ENCODE results near the gene CARF.

DNA sequence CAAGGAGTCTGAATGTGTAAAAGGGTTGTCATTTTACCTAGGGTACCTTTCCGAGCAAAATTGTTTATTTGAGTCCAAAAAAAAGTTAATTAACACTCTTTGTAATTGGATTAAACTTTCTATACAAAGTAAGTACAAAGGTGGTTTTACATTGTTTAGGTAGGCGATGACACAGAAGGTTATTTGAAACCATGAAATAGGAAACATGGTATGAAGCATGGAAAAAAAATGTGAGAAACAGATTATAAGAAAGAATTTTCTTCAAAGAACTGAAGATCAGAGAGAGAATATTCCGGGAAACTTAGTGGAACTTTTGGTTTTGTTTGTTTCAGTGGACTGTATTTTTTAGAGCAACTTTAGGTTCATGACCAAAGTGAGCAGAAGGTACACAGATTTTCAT is 32.7 kb downstream of the CARF start:
- TF ChIP-seq, protein P1, sequence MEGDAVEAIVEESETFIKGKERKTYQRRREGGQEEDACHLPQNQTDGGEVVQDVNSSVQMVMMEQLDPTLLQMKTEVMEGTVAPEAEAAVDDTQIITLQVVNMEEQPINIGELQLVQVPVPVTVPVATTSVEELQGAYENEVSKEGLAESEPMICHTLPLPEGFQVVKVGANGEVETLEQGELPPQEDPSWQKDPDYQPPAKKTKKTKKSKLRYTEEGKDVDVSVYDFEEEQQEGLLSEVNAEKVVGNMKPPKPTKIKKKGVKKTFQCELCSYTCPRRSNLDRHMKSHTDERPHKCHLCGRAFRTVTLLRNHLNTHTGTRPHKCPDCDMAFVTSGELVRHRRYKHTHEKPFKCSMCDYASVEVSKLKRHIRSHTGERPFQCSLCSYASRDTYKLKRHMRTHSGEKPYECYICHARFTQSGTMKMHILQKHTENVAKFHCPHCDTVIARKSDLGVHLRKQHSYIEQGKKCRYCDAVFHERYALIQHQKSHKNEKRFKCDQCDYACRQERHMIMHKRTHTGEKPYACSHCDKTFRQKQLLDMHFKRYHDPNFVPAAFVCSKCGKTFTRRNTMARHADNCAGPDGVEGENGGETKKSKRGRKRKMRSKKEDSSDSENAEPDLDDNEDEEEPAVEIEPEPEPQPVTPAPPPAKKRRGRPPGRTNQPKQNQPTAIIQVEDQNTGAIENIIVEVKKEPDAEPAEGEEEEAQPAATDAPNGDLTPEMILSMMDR (IDR thresholded peaks at IDR 0.05) = no peak
- TF ChIP-seq POLR2A (IDR thresholded peaks at IDR 0.05) = no peak

Measured in adrenal gland (tissue), 5 donors.